Measurements from ENCODE around the gene S100A11. TPM values are rescaled to one million over a fixed set of nuclear protein-coding genes. Genes with fewer than 3 reads are reported as not detected.

Gene S100A11
- total RNA-seq, 1 experiment from 2014 or later, result 602 TPM

GRCh38 chr1:152047413-152047729, 10.6 kb upstream of the S100A11 start:
- in situ Hi-C loops (cut with HindIII; ENCODE audit: low pct_unique_long_range_greater_than_20kb, low sequenced_read_pairs), result no loop called here
- DNase-seq (ENCODE audit: low read depth, low spot score), result no peak

GRCh38 chr1:152044386-152044785, 7.6 kb upstream of the S100A11 start:
- no peak for DNase-seq (ENCODE audit: low read depth, low spot score)
- in situ Hi-C loops (cut with HindIII; ENCODE audit: low pct_unique_long_range_greater_than_20kb, low sequenced_read_pairs), result no loop called here

GRCh38 chr1:152043870-152044269, 7.1 kb upstream of the S100A11 start:
- in situ Hi-C loops (cut with HindIII; ENCODE audit: low pct_unique_long_range_greater_than_20kb, low sequenced_read_pairs), result no loop called here
- DNase-seq (ENCODE audit: low read depth, low spot score), result no peak

GRCh38 chr1:152042030-152042429, 5.2 kb upstream of the S100A11 start:
- in situ Hi-C loops (cut with HindIII; ENCODE audit: low pct_unique_long_range_greater_than_20kb, low sequenced_read_pairs), result no loop called here
- DNase-seq (ENCODE audit: low read depth, low spot score), result no peak

GRCh38 chr1:152039886-152040285, 3.1 kb upstream of the S100A11 start:
- in situ Hi-C loops (cut with HindIII; ENCODE audit: low pct_unique_long_range_greater_than_20kb, low sequenced_read_pairs), result no loop called here
- no peak for DNase-seq (ENCODE audit: low read depth, low spot score)

- in situ Hi-C loops (cut with HindIII; ENCODE audit: low pct_unique_long_range_greater_than_20kb, low sequenced_read_pairs), result no loop called here
- DNase-seq (ENCODE audit: low read depth, low spot score), result no peak
These were observed 2.7 kb upstream of the S100A11 start for GRCh38 chr1:152039461-152039860.

- in situ Hi-C loops (cut with HindIII; ENCODE audit: low pct_unique_long_range_greater_than_20kb, low sequenced_read_pairs), result no loop called here
- DNase-seq (ENCODE audit: low read depth, low spot score), result no peak
These were observed 2.1 kb upstream of the S100A11 start for GRCh38 chr1:152038871-152039270.

GRCh38 chr1:152035539-152036266, 1.1 kb downstream of the S100A11 start:
- peak; percentile 54 for DNase-seq (ENCODE audit: low read depth, low spot score)
- in situ Hi-C loops (cut with HindIII; ENCODE audit: low pct_unique_long_range_greater_than_20kb, low sequenced_read_pairs), result no loop called here

- in situ Hi-C loops (cut with HindIII; ENCODE audit: low pct_unique_long_range_greater_than_20kb, low sequenced_read_pairs), result no loop called here
- peak; percentile 88 for DNase-seq (ENCODE audit: low read depth, low spot score)
These were observed 1.9 kb downstream of the S100A11 start for GRCh38 chr1:152034654-152035538.

GRCh38 chr1:152034324-152034653, 2.5 kb downstream of the S100A11 start:
- in situ Hi-C loops (cut with HindIII; ENCODE audit: low pct_unique_long_range_greater_than_20kb, low sequenced_read_pairs), result no loop called here
- DNase-seq (ENCODE audit: low read depth, low spot score), result no peak

- DNase-seq (ENCODE audit: low read depth, low spot score), result no peak
- in situ Hi-C loops (cut with HindIII; ENCODE audit: low pct_unique_long_range_greater_than_20kb, low sequenced_read_pairs), result no loop called here
These were observed 6.9 kb downstream of the S100A11 start for GRCh38 chr1:152029929-152030211.

GRCh38 chr1:152029144-152029928, 7.5 kb downstream of the S100A11 start:
- in situ Hi-C loops (cut with HindIII; ENCODE audit: low pct_unique_long_range_greater_than_20kb, low sequenced_read_pairs), result no loop called here

GRCh38 chr1:152026895-152027294, 9.9 kb downstream of the S100A11 start:
- no peak for DNase-seq (ENCODE audit: low read depth, low spot score)
- in situ Hi-C loops (cut with HindIII; ENCODE audit: low pct_unique_long_range_greater_than_20kb, low sequenced_read_pairs), result no loop called here

More at GRCh38 chr1:152029144-152029928, 7.5 kb downstream of the S100A11 start:
- peak; percentile 21 for DNase-seq (ENCODE audit: low read depth, low spot score)

- DNase-seq (ENCODE audit: low read depth, low spot score), result no peak
- in situ Hi-C loops (cut with HindIII; ENCODE audit: low pct_unique_long_range_greater_than_20kb, low sequenced_read_pairs), result no loop called here
These were observed 12.6 kb downstream of the S100A11 start for GRCh38 chr1:152024223-152024622.

- in situ Hi-C loops (cut with HindIII; ENCODE audit: low pct_unique_long_range_greater_than_20kb, low sequenced_read_pairs), result no loop called here
- DNase-seq (ENCODE audit: low read depth, low spot score), result no peak
These were observed 13.6 kb downstream of the S100A11 start for GRCh38 chr1:152023221-152023620.

GRCh38 chr1:152022474-152022873, 14.3 kb downstream of the S100A11 start:
- DNase-seq (ENCODE audit: low read depth, low spot score), result no peak
- in situ Hi-C loops (cut with HindIII; ENCODE audit: low pct_unique_long_range_greater_than_20kb, low sequenced_read_pairs), result no loop called here

- in situ Hi-C loops (cut with HindIII; ENCODE audit: low pct_unique_long_range_greater_than_20kb, low sequenced_read_pairs), result no loop called here
- DNase-seq (ENCODE audit: low read depth, low spot score), result no peak
These were observed 15.2 kb downstream of the S100A11 start for GRCh38 chr1:152021569-152021968.

- no peak for DNase-seq (ENCODE audit: low read depth, low spot score)
- in situ Hi-C loops (cut with HindIII; ENCODE audit: low pct_unique_long_range_greater_than_20kb, low sequenced_read_pairs), result no loop called here
These were observed 16.0 kb downstream of the S100A11 start for GRCh38 chr1:152020849-152021248.

All from SK-MEL-5 (cell line).